Prostate gland (tissue), 2 donors: ENCODE results near the gene GLRX3. TPM values are rescaled to one million over a fixed set of nuclear protein-coding genes. Genes with fewer than 3 reads are reported as not detected.
A peak's percentile ranks its signal among the peaks of the same experiment; 100 is the strongest.

ENCODE experiments used
- DNase-seq: peaks from one replicate; pipeline ENCODE4 v3.0.0-alpha.2; 2019; ENCODE audit warnings: low spot score
- H3K27ac ChIP-seq, 2 donors: fragments of 200-600 bp; sonication (generic); 2 replicates each; pipeline ENCODE4 v1.5.1; 2017 to 2019
- H3K27me3 ChIP-seq: fragments of 200-600 bp; sonication (generic); replicated peaks from 2 replicates; pipeline ENCODE4 v1.5.1; 2019; ENCODE audit not compliant: insufficient read depth
- H3K36me3 ChIP-seq, 2 donors: fragments of 200-600 bp; sonication (generic); 1 replicate in 1 of 2; 2 replicates in 1 of 2; pipeline versions ENCODE4 v1.5.1 to v1.8.1; 2017 to 2019
- H3K4me1 ChIP-seq: fragments of 200-600 bp; sonication (generic); replicated peaks from 2 replicates; pipeline ENCODE4 v1.5.1; 2019
- H3K4me3 ChIP-seq, 2 donors: fragments of 200-600 bp; sonication (generic); 2 replicates each; pipeline ENCODE4 v1.5.1; 2017 to 2019
- H3K9me3 ChIP-seq: fragments of 200-600 bp; sonication (generic); 2 replicates; pipeline ENCODE4 v1.5.1; 2017
- CTCF ChIP-seq, 4 experiments: fragments of 200-600 bp in 2 of 4; fragments of 450-650 bp in 2 of 4; sonication (generic) in 2 of 4; IDR thresholded peaks; 1 replicate in 3 of 4; 2 replicates in 1 of 4; pipeline ENCODE4 v1.5.1; 2016 to 2019; ENCODE audit warnings: antibody characterized with exemption in 4 of 4, mild to moderate bottlenecking in 2 of 4, moderate library complexity in 2 of 4
- POLR2A ChIP-seq: fragments of 450-650 bp; IDR thresholded peaks from one replicate; pipeline ENCODE4 v1.6.1; 2016; ENCODE audit warnings: antibody characterized with exemption, mild to moderate bottlenecking
- POLR2AphosphoS5 ChIP-seq: sonication (generic); formaldehyde crosslinking; IDR thresholded peaks from one replicate; pipeline ENCODE4 v1.6.1; 2017; ENCODE audit warnings: antibody characterized with exemption
- WGBS: methylation state at CpG from one replicate; pipeline ENCODE4 v1.1.5; 2018; 5-methylcytosine and 5-hydroxymethylcytosine counted together
- intact Hi-C: fragments of 100-400 bp; cut with DNase I; formaldehyde crosslinking; loops from one replicate; pipeline ENCODE4 v1.14.2; 2022
- total RNA-seq, 2 donors: library from RNA; depleted of rRNA; stranded (reverse); fragments of >200 nt; gene quantifications; one replicate each; pipeline ENCODE4 v1.1.0, GENCODE V29; 2016

Gene GLRX3
- total RNA-seq, 2 donors from 2014 or later = 32.6 to 40.7 TPM

- Histone ChIP-seq H3K27ac (no peak overlapping the region), H3K4me1 (no peaks in the 10 kb centered on the region), H3K4me3 (no peak overlapping the region), H3K9me3 (no peaks in the 10 kb centered on the region), H3K27me3 (no peaks in the 10 kb centered on the region), H3K36me3 (no peaks in the 10 kb centered on the region)
- intact Hi-C loops = no loop called here
- no peak for TF ChIP-seq POLR2A
- TF ChIP-seq POLR2AphosphoS5 = no peak
- no peak for TF ChIP-seq CTCF (IDR thresholded peaks at IDR 0.05)
- no peak for DNase-seq
- WGBS = 92% methylated on average over 11 of the region's 11 CpGs
These were observed 49.4 kb downstream of the GLRX3 start for GRCh38 chr10:130185591-130185990.

- WGBS = 93% methylated on average over 28 of the region's 28 CpGs
- intact Hi-C loops = no loop called here
- Histone ChIP-seq H3K4me3 (no peak overlapping the region), H3K27ac (no peak overlapping the region), H3K4me1 (peaks cover 2% of the 10 kb centered on the region), H3K9me3 (no peaks in the 10 kb centered on the region), H3K36me3 (no peaks in the 10 kb centered on the region), H3K27me3 (no peaks in the 10 kb centered on the region)
- no peak for TF ChIP-seq POLR2A
- no peak for TF ChIP-seq CTCF (IDR thresholded peaks at IDR 0.05)
- no peak for DNase-seq
These were observed 52.3 kb downstream of the GLRX3 start for GRCh38 chr10:130188195-130189175.

GRCh38 chr10:130189608-130190054, 53.4 kb downstream of the GLRX3 start:
- H3K4me1 ChIP-seq = peaks cover 2% of the 10 kb centered on the region
- H3K4me3 ChIP-seq = no peak overlapping the region
- no peaks in the 10 kb centered on the region for H3K36me3 ChIP-seq
- H3K27me3 ChIP-seq = no peaks in the 10 kb centered on the region
- 80% methylated on average over 22 of the region's 25 CpGs for WGBS
- TF ChIP-seq POLR2AphosphoS5 (no peak), CTCF (IDR thresholded peaks at IDR 0.05) (no peak), POLR2A (no peak)
- DNase-seq = peak; percentile 17
- no peaks in the 10 kb centered on the region for H3K9me3 ChIP-seq
- intact Hi-C loops = loop anchor here (2.0 to 5.0 kb wide), 2 partner anchors 1597 to 1683 kb away; no protein-coding TSS in a partner anchor
- H3K27ac ChIP-seq = no peak overlapping the region

- intact Hi-C loops = loop anchor here (2.0 to 5.0 kb wide), 2 partner anchors 1597 to 1682 kb away; no protein-coding TSS in a partner anchor
- peak overlapping the region; percentile 30 to 32 for H3K27ac ChIP-seq
These were observed 54.0 kb downstream of the GLRX3 start for GRCh38 chr10:130190055-130190736.

More at GRCh38 chr10:130190055-130190736, 54.0 kb downstream of the GLRX3 start:
- Histone ChIP-seq H3K4me3 (peak overlapping the region; percentile 50 to 51), H3K4me1 (peaks cover 2% of the 10 kb centered on the region), H3K36me3 (no peaks in the 10 kb centered on the region), H3K9me3 (no peaks in the 10 kb centered on the region), H3K27me3 (no peaks in the 10 kb centered on the region)
- DNase-seq = peak; percentile 84
- peak; percentile 100 for TF ChIP-seq CTCF (IDR thresholded peaks at IDR 0.05)
- TF ChIP-seq POLR2AphosphoS5 = peak; percentile 30
- TF ChIP-seq POLR2A = no peak
- WGBS = 2% methylated on average over 56 of the region's 81 CpGs
